OCI-LY1 (cell line): Measurements from ENCODE around the gene ETFB.
"Not testable (repeated sequence)": the region's sequence is repeated elsewhere in the genome, so short reads cannot be mapped to it uniquely, and the experiment has no call there.

Source experiments
- H2AFZ ChIP-seq: fragments of 200-600 bp; sonication (generic), shearing (Covaris generic); 2 replicates; pipeline ENCODE4 v1.6.0; 2014; ENCODE audit warnings: antibody characterized with exemption, mild to moderate bottlenecking, low read length
- H3F3A ChIP-seq: fragments of 200-600 bp; sonication (generic), shearing (Covaris generic); 2 replicates; pipeline ENCODE4 v1.6.0; 2014; ENCODE audit warnings: mild to moderate bottlenecking, antibody characterized with exemption, low read length, moderate library complexity; ENCODE audit not compliant: insufficient read depth
- H3K27ac ChIP-seq: fragments of 200-600 bp; sonication (generic); 2 replicates; pipeline ENCODE4 v1.5.1; 2014; ENCODE audit warnings: low read length, mixed run types, mild to moderate bottlenecking, low read depth; ENCODE audit not compliant: poor library complexity, severe bottlenecking
- H3K27me3 ChIP-seq: fragments of 200-600 bp; sonication (generic); 2 replicates; pipeline ENCODE4 v1.6.0; 2014; ENCODE audit warnings: antibody characterized with exemption, mild to moderate bottlenecking, low read length, moderate library complexity; ENCODE audit not compliant: insufficient read depth
- H3K36me3 ChIP-seq: fragments of 200-600 bp; sonication (generic); 2 replicates; pipeline ENCODE4 v1.6.1; 2014; ENCODE audit warnings: mild to moderate bottlenecking, antibody characterized with exemption, low read length, moderate library complexity, mixed read lengths; ENCODE audit not compliant: insufficient read depth
- H3K4me1 ChIP-seq: fragments of 200-600 bp; sonication (generic); 2 replicates; pipeline ENCODE4 v1.5.1; 2014; ENCODE audit warnings: mild to moderate bottlenecking, low read length, moderate library complexity; ENCODE audit not compliant: insufficient read depth, severe bottlenecking
- H3K4me2 ChIP-seq: fragments of 200-600 bp; sonication (generic), shearing (Covaris generic); 2 replicates; pipeline ENCODE4 v1.6.1; 2014; ENCODE audit warnings: low read length
- H3K4me3 ChIP-seq: fragments of 200-600 bp; sonication (generic); 2 replicates; pipeline ENCODE4 v1.5.1; 2014; ENCODE audit warnings: low read length, low read depth, mild to moderate bottlenecking, mixed read lengths; ENCODE audit not compliant: poor library complexity, severe bottlenecking
- H3K79me2 ChIP-seq: fragments of 200-600 bp; shearing (Covaris generic); 2 replicates; pipeline ENCODE4 v1.6.1; 2016; ENCODE audit warnings: mixed run types, low read length, mixed read lengths; ENCODE audit not compliant: insufficient read depth
- H3K9ac ChIP-seq: fragments of 200-600 bp; sonication (generic), shearing (Covaris generic); 2 replicates; pipeline ENCODE4 v1.6.1; 2014; ENCODE audit warnings: mild to moderate bottlenecking, low read length, mixed read lengths
- H3K9me2 ChIP-seq: fragments of 200-600 bp; sonication (generic), shearing (Covaris generic); 2 replicates; pipeline ENCODE4 v1.6.1; 2014; ENCODE audit warnings: low read depth, mild to moderate bottlenecking, low read length, mixed read lengths
- H3K9me3 ChIP-seq: fragments of 200-600 bp; shearing (Covaris generic); 2 replicates; pipeline ENCODE4 v1.6.1; 2014; ENCODE audit warnings: low read length, mixed read lengths
- H4K20me1 ChIP-seq: fragments of 200-600 bp; sonication (generic), shearing (Covaris generic); 2 replicates; pipeline ENCODE4 v1.6.0; 2016; ENCODE audit warnings: mild to moderate bottlenecking, low read length; ENCODE audit not compliant: insufficient read depth
- EZH2 ChIP-seq: fragments of 200-600 bp; sonication (generic), shearing (Covaris generic); IDR thresholded peaks from 2 replicates; pipeline ENCODE4 v1.8.0; 2017; ENCODE audit warnings: borderline replicate concordance, mixed run types, mild to moderate bottlenecking, antibody characterized with exemption, low read length, moderate library complexity, mixed read lengths
- TF ChIP-seq, protein P1 (sequence below): fragments of 200-600 bp; sonication (generic), shearing (Covaris generic); IDR thresholded peaks from 2 replicates; pipeline ENCODE4 v1.5.1; 2017; ENCODE audit warnings: mild to moderate bottlenecking, antibody characterized with exemption, low read length, moderate library complexity, mixed read lengths

Gene ETFB

DNA sequence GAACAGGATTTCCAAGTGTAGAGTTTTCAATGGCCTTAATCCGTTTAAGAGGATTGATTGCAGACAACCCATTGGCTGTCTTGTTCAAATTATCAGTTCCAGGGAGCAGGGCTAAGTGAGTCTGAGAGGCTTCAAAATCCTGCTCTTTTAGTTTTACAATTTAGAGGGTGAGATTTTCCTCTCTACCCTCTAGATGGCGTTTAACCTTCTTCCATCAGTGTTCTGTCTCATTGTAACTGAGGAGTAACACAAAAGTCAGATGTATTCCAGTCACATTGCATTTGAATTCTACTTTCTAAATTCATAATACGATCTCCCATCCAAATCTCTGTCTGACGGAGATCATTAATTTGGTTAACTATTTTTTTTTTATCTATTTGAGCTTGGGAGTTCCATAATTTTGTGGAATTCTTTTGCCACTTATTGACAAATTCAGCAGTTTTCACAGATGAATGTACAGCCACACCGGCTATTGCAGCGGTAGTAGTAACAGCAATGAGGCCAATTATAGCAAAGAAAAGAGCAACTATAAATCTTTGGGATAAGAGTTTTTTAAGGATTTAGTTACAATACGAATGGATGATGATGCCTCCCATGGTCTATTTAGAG lies 32.0 kb upstream of the ETFB start:
- Histone ChIP-seq H3K4me1 (peaks cover 23% of the 10 kb centered on the region), H4K20me1 (no peaks in the 10 kb centered on the region), H2AFZ (no peak overlapping the region), H3K4me2 (no peak overlapping the region), H3K36me3 (no peaks in the 10 kb centered on the region; the same call in 1 of the 2 replicates), H3K27ac (no peak overlapping the region), H3K27me3 (no peaks in the 10 kb centered on the region), H3K4me3 (no peak overlapping the region), H3K9me2 (no peaks in the 10 kb centered on the region), H3K79me2 (no peaks in the 10 kb centered on the region), H3K9me3 (0 out of 2 replicates have a peak, but pooled peaks cover 7% of the 10 kb centered on the region), H3K9ac (no peak overlapping the region), H3F3A (no peaks in the 10 kb centered on the region)
- TF ChIP-seq, protein P1, sequence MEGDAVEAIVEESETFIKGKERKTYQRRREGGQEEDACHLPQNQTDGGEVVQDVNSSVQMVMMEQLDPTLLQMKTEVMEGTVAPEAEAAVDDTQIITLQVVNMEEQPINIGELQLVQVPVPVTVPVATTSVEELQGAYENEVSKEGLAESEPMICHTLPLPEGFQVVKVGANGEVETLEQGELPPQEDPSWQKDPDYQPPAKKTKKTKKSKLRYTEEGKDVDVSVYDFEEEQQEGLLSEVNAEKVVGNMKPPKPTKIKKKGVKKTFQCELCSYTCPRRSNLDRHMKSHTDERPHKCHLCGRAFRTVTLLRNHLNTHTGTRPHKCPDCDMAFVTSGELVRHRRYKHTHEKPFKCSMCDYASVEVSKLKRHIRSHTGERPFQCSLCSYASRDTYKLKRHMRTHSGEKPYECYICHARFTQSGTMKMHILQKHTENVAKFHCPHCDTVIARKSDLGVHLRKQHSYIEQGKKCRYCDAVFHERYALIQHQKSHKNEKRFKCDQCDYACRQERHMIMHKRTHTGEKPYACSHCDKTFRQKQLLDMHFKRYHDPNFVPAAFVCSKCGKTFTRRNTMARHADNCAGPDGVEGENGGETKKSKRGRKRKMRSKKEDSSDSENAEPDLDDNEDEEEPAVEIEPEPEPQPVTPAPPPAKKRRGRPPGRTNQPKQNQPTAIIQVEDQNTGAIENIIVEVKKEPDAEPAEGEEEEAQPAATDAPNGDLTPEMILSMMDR: peak; percentile 62
- TF ChIP-seq EZH2: no peak

DNA sequence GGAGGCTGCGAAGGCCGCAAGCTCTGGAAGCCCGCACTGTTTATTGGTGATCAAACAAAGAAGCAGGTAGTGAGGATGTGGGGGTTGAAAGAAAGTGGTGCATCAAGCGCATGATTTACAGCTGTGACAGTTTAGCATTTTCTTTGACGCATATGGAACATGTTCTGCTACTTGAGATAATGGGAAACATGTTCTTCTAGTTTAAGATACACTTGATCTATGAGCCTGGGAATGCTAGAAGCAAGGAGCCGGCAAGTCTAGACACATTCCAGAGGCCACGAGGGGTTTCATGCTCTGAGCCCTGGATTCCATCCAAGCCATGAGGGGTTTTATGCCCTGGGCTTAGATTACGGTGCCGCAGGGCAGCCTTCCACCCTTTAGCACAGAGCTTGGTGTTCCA lies 31.3 kb upstream of the ETFB start:
- H3F3A ChIP-seq, H3K79me2 ChIP-seq, H3K4me3 ChIP-seq, H3K4me2 ChIP-seq, H3K9ac ChIP-seq, H2AFZ ChIP-seq, H3K36me3 ChIP-seq, H3K27me3 ChIP-seq, H3K9me2 ChIP-seq, H3K27ac ChIP-seq, H3K9me3 ChIP-seq, H4K20me1 ChIP-seq: not testable (repeated sequence)
- peaks cover 23% of the 10 kb centered on the region for H3K4me1 ChIP-seq

DNA sequence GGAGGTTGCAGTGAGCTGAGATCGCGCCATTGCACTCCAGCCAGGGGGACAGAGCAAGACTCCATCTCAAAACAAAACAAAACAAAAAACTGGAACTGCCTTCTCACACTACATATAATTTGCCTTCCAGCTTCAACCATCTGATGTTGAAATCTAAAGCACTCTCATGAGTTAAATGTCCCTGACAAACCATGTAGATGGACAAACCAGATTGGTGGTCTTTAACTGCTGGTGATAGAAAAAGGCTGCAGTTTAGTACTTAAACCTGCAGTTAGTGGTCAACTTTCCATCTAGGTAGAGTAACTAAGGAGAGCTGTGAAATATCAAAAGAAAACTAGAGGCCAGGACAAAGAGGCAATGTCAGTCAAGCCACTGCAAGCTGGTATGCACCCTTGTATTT lies 30.0 kb upstream of the ETFB start:
- Histone ChIP-seq H3K4me3 (no peak overlapping the region), H3K9me2 (no peaks in the 10 kb centered on the region), H3K9me3 (no peaks in the 10 kb centered on the region), H3F3A (no peaks in the 10 kb centered on the region), H3K79me2 (no peaks in the 10 kb centered on the region), H2AFZ (no peak overlapping the region), H3K27ac (peak overlapping the region; percentile 89), H3K4me1 (peaks cover 28% of the 10 kb centered on the region), H4K20me1 (no peaks in the 10 kb centered on the region), H3K27me3 (no peaks in the 10 kb centered on the region), H3K36me3 (no peaks in the 10 kb centered on the region), H3K9ac (no peak overlapping the region), H3K4me2 (peak overlapping the region; percentile 90; the same call in 1 of the 2 replicates)
- no peak for TF ChIP-seq EZH2
- TF ChIP-seq, protein P1: no peak
